A172 (cell line): ENCODE measurements around the gene CDH13. TPM values are rescaled to one million over a fixed set of nuclear protein-coding genes. Genes with fewer than 3 reads are reported as not detected.

Experiments
- DNase-seq: peaks from one replicate; pipeline ENCODE4 v3.0.0-alpha.2; 2015; ENCODE audit warnings: low spot score
- total RNA-seq: library from RNA; depleted of rRNA; stranded (reverse); fragments of >200 nt; shearing (Covaris generic); gene quantifications from 2 replicates; pipeline ENCODE4 v1.2.3, GENCODE V29; 2014

The CDH13 gene
- total RNA-seq, 1 experiment from 2014 or later = 158 TPM

- DNase-seq = no peak
Observed at GRCh38 chr16:83160287-83161020, 533.7 kb downstream of the CDH13 start.

- DNase-seq = no peak
Observed at GRCh38 chr16:83162791-83163190, 536.0 kb downstream of the CDH13 start.

DNA sequence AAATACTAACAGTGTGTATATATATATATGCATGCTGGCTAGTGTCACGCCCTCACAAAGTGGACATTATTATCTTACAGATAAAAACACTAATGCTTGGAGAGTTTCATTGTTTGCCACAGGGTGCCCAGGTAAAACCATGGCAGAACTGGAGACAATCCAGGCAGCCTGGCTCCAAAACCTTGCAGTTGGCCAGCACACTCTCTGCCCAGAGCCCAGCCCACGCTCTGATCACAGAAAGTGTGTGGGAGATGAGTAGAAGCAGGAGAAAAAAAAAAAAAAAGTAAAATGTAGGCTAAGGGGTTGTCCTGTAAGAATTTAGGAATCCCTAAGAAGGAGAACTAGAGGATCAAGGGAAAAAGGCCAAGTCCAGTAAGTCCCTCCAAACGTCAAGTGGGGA is 538.0 kb downstream of the CDH13 start:
- DNase-seq = no peak

DNA sequence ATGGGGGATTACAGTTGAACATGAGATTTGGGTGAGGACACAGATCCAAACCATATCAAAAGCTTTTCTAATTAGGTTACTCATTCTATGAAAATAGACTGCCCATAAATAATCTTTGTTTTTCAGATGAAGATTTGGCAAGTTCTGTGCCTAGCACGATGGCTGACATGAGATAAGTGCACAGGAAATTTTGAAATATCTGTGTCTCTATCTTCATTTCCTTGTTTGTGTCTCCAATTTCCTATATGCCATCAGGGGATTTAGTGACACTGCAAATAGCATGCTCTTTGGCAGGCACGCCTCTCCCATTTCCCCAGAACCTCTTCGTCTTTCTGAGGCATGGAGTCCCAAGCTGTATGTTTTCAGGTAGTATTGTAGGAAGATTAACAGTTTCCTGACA is 544.6 kb downstream of the CDH13 start:
- no peak for DNase-seq

- DNase-seq = no peak
Observed at GRCh38 chr16:83174671-83175070, 547.9 kb downstream of the CDH13 start.

DNA sequence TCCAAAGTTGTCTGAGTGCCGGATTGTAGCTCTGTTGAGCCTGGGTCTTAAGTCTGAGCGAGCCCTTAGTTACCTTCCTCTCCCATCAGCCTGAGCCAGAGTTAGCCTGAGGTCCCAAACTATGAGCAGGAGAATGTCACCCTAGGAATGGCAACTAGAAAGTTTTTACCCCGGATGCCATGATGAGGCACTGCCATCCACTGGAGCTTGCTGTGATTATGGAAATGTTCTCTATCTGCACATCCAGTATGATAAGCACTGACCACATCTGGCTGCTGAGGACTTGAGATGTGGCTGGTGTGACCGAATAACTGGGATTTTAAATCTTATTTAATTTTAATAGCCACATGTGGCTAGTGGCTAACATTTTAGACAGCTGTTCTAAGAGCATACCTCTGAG is 550.0 kb downstream of the CDH13 start:
- DNase-seq = no peak

GRCh38 chr16:83185902-83186301 is 559.1 kb downstream of the CDH13 start:
- DNase-seq = no peak

GRCh38 chr16:83187405-83187804 is 560.6 kb downstream of the CDH13 start:
- peak; percentile 90 for DNase-seq

DNA sequence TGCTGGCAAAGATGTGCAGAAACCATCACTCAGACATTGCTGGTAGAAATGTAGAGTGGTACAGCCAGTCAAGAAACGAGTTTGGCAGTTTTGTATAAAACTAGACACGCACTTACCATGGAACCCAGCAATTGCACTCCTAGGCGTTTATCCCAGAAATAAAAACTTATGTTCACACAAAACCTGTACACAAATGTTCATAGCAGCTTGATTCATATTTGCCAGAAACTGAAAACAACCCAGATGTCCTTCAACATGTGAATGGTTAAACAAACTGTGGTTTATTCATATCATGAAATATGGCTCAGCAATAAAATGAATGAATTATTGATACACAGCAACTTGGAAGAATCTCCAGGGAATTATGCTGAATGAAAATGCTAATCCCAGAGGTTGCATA is 570.0 kb downstream of the CDH13 start:
- no peak for DNase-seq

GRCh38 chr16:83197450-83197849 is 570.7 kb downstream of the CDH13 start:
- no peak for DNase-seq

DNA sequence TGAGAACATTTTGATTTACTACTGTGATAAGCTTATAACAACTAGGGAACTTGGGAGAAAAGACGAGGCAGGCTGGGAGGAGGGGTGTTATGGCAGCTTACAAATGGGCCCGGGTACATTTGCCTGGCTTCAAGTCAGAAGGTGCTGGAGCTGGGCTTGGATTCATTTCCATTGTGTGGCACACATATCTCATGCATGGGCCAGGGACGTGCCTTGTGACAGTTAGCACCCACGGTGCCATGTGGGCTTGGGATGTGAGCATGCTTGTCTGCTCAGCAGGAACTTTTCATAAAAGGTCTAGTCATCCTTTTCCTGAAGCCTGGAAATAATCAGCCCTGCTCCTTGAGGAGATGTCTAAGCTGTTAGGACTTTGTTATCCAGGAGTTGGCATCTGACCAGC is 572.2 kb downstream of the CDH13 start:
- DNase-seq = no peak

DNA sequence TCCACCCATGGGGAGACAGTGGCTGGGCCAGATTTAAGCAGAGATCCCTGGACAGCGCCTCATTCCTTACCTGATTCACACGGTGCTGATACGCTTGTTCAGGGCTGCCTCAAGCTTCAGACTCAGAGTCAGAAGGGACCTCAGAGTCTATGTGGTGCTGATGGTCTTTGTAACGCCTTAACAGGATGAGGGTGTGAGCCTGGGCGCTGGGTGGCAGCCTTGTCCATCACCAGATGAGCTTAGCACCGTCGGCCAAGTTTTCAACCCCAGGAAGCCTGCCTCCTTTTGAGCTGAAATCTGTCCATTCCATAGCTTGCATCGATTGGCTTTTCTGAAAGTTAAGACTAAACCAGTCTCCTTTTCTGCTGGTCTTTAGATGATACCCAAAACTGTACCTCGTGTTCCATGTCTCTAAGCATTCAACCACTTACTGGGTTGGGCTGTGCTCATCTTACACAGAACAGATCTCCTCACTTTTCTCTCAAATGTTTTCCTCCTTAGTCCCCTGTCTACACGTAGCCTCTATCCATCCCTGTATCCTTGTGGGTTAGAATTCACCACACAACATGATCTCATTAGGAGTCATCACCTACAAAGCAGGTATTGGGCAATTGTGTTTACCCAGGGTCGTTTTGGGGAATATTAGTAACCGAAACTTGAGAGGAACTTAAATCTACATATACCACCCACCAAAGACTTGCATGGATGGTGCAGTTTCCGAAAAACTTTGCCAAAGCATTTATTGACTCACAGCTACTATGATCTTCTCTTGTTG is 573.4 kb downstream of the CDH13 start:
- DNase-seq = no peak

DNA sequence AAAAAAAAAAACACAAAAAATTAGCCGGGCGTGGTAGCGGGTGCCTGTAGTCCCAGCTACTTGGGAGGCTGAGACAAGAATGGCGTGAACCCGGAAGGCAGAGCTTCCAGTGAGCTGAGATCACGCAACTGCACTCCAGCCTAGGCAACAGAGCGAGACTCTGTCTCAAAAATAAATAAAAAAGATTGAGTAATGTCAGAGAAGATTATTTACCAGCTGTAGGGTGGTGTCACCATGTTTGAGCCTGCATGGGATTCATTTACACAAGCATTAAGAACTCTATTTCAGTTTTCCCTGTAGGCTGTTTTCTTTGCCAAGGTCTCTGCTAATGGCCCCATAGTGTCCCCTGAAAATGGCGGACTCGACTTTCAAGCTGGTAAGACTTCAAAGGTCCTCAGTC is 575.0 kb downstream of the CDH13 start:
- no peak for DNase-seq

DNA sequence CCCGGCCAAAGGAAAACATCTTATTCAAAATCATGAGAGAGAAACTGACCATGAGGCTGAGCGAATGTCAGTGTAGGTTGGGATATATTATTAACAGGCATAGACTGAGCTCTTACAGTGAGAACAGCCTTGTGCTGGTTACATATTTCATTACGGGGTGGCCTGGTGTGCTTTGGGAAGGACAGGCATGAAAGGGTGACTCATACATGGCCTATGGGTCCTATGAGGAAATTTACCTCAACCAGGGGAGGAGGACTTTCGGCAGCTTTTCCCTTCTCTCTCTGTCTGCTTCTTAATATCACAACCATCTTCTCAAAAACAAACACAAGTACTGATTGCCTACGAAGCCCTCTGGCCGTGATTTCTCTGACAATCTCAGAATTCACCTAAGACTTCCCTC is 579.1 kb downstream of the CDH13 start:
- no peak for DNase-seq

DNA sequence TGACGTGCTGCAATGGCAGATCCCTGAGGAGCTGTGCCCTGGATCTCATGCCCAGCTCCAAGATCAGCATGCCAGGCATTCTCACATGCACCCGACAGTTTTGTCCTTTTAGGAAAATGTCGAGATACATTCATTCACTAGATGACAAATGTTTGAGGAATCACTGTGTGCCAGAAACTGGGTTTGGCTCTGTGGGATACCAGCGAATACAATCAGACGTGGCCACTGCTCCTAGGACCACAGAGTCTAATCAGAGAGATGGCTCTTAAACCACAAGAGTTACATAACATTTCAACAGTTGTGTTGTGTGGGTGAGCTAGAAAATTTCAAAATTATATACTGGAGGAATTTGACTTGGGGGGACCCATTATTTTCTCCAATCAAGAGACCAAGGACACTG is 579.7 kb downstream of the CDH13 start:
- peak; percentile 7 for DNase-seq

GRCh38 chr16:83211711-83212110 is 584.9 kb downstream of the CDH13 start:
- no peak for DNase-seq

DNA sequence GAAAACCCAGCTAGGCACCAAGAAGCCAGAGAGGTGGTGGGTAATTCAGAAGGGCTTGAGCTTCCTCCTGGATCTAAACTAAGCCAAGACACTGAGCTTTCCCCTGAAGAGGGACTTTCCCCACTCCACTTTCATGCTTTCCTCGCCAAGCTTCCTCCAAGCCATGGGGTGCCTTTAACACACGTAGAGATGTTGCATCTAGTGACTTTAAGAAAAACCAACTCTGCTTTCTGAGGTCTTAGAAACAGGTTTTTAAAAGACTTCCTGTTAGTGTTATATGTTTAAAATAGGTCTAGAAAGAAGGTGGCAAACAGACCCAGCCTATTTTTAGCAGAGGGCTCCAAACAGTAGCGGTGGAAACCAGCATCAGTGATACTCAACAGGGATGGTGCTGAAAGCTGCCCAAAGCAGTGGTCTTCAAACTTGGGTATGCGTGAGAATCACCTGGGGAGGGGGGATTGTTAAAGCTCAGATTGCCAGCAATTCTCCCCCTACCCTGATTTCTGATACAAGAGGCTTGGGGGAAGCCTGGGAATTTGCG is 585.6 kb downstream of the CDH13 start:
- no peak for DNase-seq

DNA sequence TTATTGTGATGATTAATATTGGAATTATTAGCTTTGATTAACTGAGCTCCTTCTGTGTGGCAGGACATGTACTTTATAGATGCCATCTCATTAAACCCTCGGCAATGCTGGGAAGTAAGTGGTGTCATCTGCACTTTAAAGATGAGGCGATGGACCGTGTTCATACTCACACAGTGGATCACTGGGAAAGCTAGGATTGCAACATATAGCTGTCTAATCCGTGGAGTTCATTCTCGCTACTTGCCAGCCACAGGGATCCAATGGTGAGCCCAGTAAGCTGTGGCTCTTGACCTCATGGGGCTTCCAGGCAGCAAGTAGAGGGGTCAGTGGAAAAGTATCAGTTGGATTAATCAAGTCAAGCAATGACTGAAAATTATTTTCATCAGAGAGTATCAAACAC is 587.9 kb downstream of the CDH13 start:
- DNase-seq = no peak

DNA sequence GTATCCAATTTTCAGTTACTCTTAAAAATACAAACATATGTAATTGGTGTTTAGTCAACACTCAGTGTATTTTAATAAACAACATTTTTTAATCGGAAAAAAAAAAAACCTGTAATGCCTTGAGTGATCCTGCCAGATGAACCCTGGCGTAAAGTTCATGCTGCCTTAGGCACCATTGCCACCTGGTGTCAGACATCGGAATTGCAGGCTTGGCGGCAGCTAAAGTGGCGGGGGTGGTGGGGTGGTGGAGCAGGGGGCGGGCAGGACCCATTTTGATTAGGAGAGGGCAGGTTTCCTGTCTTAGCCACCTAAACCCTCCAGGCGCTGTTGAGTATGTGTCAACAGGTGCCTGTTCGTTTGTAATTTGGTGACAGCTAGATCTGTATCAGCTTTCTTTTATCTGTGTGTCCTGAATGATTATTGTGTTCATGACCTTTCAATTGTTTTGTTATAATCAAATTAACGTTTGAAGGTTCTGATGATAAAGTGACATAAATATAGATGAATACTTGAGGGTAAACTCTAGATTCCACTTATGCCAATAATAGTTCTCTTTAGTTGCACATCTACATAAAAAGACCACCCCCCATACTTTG is 588.7 kb downstream of the CDH13 start:
- DNase-seq = peak; percentile 27

DNA sequence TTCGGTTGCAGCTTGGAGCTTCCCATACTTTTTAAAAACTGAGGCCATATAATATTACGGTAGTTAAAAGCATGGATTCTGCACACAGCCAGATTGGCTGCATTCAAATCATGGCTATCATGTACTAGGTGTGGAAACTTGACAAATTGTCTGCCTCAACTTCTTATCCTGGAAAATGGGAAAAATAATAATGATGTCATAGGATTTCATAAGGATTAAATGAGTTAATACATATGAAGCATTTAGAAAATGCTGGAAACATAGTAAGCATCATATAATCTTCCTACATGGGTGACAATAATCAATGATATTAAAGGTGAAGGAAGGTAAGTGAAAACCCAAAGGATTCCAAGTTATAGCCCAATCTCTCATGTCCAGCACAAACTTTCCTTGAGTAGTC is 592.5 kb downstream of the CDH13 start:
- no peak for DNase-seq

GRCh38 chr16:83220066-83220465 is 593.3 kb downstream of the CDH13 start:
- DNase-seq = no peak

DNA sequence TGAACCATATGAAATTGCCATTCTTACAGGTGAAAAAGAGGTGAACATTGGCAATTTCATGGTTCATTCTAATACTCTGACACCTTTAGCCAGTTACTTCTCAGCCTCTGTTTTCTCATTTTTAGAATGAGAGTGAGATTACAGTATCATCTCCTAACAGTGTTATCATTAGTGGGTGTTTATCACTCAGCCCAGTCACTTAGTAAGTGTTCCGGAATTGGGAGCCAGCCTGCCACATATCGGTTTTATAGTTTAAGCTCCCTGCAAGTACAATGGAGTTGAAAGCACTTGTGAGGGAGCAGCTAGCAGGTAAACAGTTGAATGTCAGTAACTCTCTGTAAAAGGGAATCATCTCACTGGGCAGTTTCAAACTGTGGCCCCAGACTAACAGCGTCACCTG is 597.9 kb downstream of the CDH13 start:
- no peak for DNase-seq

GRCh38 chr16:83227336-83227735 is 600.6 kb downstream of the CDH13 start:
- no peak for DNase-seq
